Kidney epithelial cell (primary cell): ENCODE data around the gene RPS27A. TPM values are rescaled to one million over a fixed set of nuclear protein-coding genes. Genes with fewer than 3 reads are reported as not detected.
"Not testable (repeated sequence)": the region's sequence is repeated elsewhere in the genome, so short reads cannot be mapped to it uniquely, and the experiment has no call there.

Experiments used
- DNase-seq: peaks from one replicate; pipeline ENCODE4 v3.0.0-alpha.2; 2010; ENCODE audit warnings: low read depth
- H3K27me3 ChIP-seq: 2 replicates; pipeline ENCODE4 v1.6.0; 2011; ENCODE audit warnings: low read length; ENCODE audit not compliant: control insufficient read depth, insufficient read depth
- H3K36me3 ChIP-seq: 2 replicates; pipeline ENCODE4 v1.5.1; 2011; ENCODE audit warnings: low read length; ENCODE audit not compliant: control insufficient read depth, insufficient read depth
- H3K4me3 ChIP-seq: 2 replicates; pipeline ENCODE4 v1.5.1; 2011; ENCODE audit warnings: low read depth, mild to moderate bottlenecking, control low read depth, low read length
- CTCF ChIP-seq: IDR thresholded peaks from 2 replicates; pipeline ENCODE4 v1.5.1; 2011; ENCODE audit warnings: mild to moderate bottlenecking, moderate library complexity, low read length, control low read depth, inconsistent platforms; ENCODE audit not compliant: insufficient read depth, poor library complexity, severe bottlenecking
- total RNA-seq: library from RNA; depleted of rRNA; stranded (reverse); fragments of >200 nt; gene quantifications from 2 replicates; pipeline ENCODE4 v1.2.3, GENCODE V29; 2015

The RPS27A gene
- total RNA-seq, 1 donor from 2014 or later: 3,295 TPM

- Histone ChIP-seq H3K4me3 (no peak overlapping the region), H3K36me3 (peaks cover 1% of the 10 kb centered on the region), H3K27me3 (no peaks in the 10 kb centered on the region)
- no peak for DNase-seq
- no peak for TF ChIP-seq CTCF
Observed at GRCh38 chr2:55235724-55236538, 3.4 kb downstream of the RPS27A start.

GRCh38 chr2:55236992-55237543 lies 4.6 kb downstream of the RPS27A start:
- DNase-seq: no peak
- Histone ChIP-seq H3K27me3 (no peaks in the 10 kb centered on the region), H3K36me3 (peaks cover 1% of the 10 kb centered on the region), H3K4me3 (no peak overlapping the region)
- TF ChIP-seq CTCF: no peak

GRCh38 chr2:55239656-55240222 lies 7.3 kb downstream of the RPS27A start:
- Histone ChIP-seq H3K27me3 (no peaks in the 10 kb centered on the region), H3K36me3 (peaks cover 1% of the 10 kb centered on the region), H3K4me3 (no peak overlapping the region)
- no peak for DNase-seq
- no peak for TF ChIP-seq CTCF

- not testable (repeated sequence) for H3K27me3 ChIP-seq, H3K4me3 ChIP-seq, H3K36me3 ChIP-seq, DNase-seq
Observed at GRCh38 chr2:55241582-55241981, 9.1 kb downstream of the RPS27A start.

- H3K4me3 ChIP-seq: no peak overlapping the region
- no peak for TF ChIP-seq CTCF
- H3K36me3 ChIP-seq: no peaks in the 10 kb centered on the region
Observed at GRCh38 chr2:55242617-55243016, 10.1 kb downstream of the RPS27A start.

GRCh38 chr2:55245411-55245810 lies 12.9 kb downstream of the RPS27A start:
- no peak for DNase-seq
- TF ChIP-seq CTCF: no peak
- Histone ChIP-seq H3K36me3 (no peaks in the 10 kb centered on the region), H3K27me3 (no peaks in the 10 kb centered on the region), H3K4me3 (no peak overlapping the region)

More at GRCh38 chr2:55242617-55243016, 10.1 kb downstream of the RPS27A start:
- no peaks in the 10 kb centered on the region for H3K27me3 ChIP-seq
- no peak for DNase-seq
